Measurements from ENCODE around the gene ADAMTS15. TPM values are rescaled to one million over a fixed set of nuclear protein-coding genes. Genes with fewer than 3 reads are reported as not detected.

ADAMTS15 gene
- total and polyA plus RNA-seq, 10 of the 15 experiments (the other 5 are each of a cell fraction or from before 2014, with no cell fraction given) = not detected

- in situ Hi-C loops (cut with MboI) (no loop called here), intact Hi-C loops (cut with micrococcal nuclease; ENCODE audit: unreplicated experiment) (no loop called here)
- no peaks in the 10 kb centered on the region for H3K4me1 ChIP-seq (ENCODE audit: control insufficient read depth, insufficient read depth, low read length)
- BruUV-seq (replicated peaks) = no TSS peak
- no peaks in the 10 kb centered on the region for H3K79me2 ChIP-seq (ENCODE audit: control insufficient read depth, insufficient read depth, low read length)
- no peak overlapping the region for H3K9ac ChIP-seq (ENCODE audit: control insufficient read depth, insufficient read depth, low read length)
- ChIA-PET CTCF (no interaction called here), POLR2A (no interaction called here), RAD21 (ENCODE audit: unreplicated experiment) (no interaction called here), SMC1A (ENCODE audit: uncharacterized antibody, unreplicated experiment) (no interaction called here)
- H3K9me3 ChIP-seq (replicated peaks; ENCODE audit: control insufficient read depth, insufficient read depth, low read length) = no peaks in the 10 kb centered on the region; the same call in 2 of the 3 replicates
- DNase-seq (ENCODE audit: low read depth, low spot score) (no peak), FAIRE-seq (no peak), ATAC-seq (no peak)
- H2AFZ ChIP-seq (ENCODE audit: control insufficient read depth, low read depth, low read length) = no peak overlapping the region
- WGBS (ENCODE audit: insufficient coverage, insufficient replicate concordance, low lambda C conversion rate, missing lambda C conversion rate) = 40% methylated on average over 34 of the region's 34 CpGs
- H3K36me3 ChIP-seq (ENCODE audit: control insufficient read depth in 2 of 2, insufficient read depth in 2 of 2, low read length in 1 of 2) = no peaks in the 10 kb centered on the region
- no peak overlapping the region for H3K27ac ChIP-seq (ENCODE audit: control insufficient read depth, insufficient read depth)
- no peak overlapping the region for H3K4me3 ChIP-seq
- no peaks in the 10 kb centered on the region; the same call in 1 of the 2 replicates for H4K20me1 ChIP-seq (ENCODE audit: control insufficient read depth, insufficient read depth)
- no peak overlapping the region for H3K4me2 ChIP-seq (ENCODE audit: control insufficient read depth, insufficient read depth)
- peaks cover 6 to 18% of the 10 kb centered on the region in 2 experiments for H3K27me3 ChIP-seq (replicated peaks in 1 of 2; ENCODE audit: control insufficient read depth in 2 of 2, insufficient read depth in 2 of 2, low read length in 1 of 2)
- TF ChIP-seq ZNF687 (IDR thresholded peaks at IDR 0.05) (no peak), TCF12 (IDR thresholded peaks at IDR 0.05; ENCODE audit: low read depth, low read length) (no peak), CUX1 (IDR thresholded peaks at IDR 0.05; ENCODE audit: insufficient replicate concordance, low read depth, low read length) (no peak), BACH1 (IDR thresholded peaks at IDR 0.05; ENCODE audit: borderline replicate concordance) (no peak), STAT1 (conservative IDR thresholded peaks at IDR 0.05) (no peak), ZBTB4 (CRISPR knock-in tag; IDR thresholded peaks at IDR 0.05) (no peak), MTA2 (IDR thresholded peaks at IDR 0.05; ENCODE audit: low read depth) (no peak), HSF1 (IDR thresholded peaks at IDR 0.05; ENCODE audit: low read depth, low read length) (no peak)
Observed at GRCh38 chr11:130449996-130450769, 1.7 kb downstream of the ADAMTS15 start.
